ENCODE results near the gene MAGI1.
"Not testable (repeated sequence)": the region's sequence is repeated elsewhere in the genome, so short reads cannot be mapped to it uniquely, and the experiment has no call there.

MAGI1 gene

DNA sequence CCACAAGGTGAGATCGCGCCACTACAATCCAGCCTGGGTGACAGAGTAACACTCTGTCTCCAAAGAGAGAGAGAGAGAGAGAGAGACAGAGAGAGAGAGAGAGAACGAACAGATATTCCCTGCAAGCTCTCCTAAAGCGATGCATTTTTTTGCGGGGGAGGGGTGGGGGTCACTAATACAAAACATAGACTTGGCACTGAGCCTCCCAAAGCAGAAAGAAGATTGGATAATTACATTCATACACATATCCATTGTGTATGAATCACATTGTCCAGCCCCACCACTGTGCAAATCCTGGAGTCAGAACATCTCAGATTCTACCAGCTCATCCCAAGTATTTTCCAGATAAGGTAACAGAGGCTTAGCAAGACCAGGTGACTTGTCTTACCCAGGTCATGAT is 459.9 kb downstream of the MAGI1 start:
- DNase-seq: no peak

DNA sequence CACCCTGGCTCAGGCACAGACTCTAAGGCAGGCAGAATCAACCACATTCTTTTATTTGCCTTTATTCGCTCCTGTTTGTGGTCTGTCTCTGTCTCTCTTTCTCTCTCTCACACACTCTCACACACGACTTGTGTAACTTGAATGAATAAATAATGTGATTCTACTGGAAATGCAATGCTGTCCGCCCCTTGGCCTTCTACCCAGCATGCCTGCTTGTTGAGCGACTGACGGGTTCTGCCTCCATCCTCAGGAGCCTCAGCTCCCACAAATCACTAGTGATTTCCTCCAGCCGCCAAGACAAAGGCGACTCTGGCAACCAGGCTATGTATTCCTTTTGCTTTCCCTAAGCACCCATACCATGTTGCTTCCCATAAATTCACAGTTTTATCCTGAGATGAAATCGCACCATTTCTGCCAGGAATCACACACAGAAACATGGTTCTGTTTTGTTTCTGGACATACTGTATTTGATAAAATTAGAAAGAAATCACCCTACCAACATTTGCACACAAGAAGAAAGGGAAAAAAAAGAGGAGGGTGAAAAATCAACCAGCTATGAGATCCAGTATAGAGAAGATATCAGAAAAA is 460.8 kb downstream of the MAGI1 start:
- DNase-seq: no peak

DNA sequence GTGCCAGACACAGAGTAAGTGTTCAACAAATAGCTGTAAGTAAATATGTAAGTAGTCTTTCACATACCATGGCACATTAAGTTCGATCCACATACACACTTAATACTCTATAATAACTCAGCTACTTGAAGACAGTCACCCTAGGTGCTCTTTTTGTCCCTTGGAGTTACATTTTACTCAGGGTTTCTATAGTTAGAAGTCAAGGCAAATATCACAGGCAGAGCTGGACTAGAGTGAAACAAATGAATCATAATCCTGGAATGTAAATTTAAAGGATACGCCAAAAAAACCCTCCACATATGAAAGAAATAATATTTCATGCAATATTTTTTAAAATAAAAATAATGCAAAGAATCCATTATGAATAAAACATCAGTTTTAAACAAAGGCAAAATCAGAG is 461.8 kb downstream of the MAGI1 start:
- DNase-seq: no peak

DNA sequence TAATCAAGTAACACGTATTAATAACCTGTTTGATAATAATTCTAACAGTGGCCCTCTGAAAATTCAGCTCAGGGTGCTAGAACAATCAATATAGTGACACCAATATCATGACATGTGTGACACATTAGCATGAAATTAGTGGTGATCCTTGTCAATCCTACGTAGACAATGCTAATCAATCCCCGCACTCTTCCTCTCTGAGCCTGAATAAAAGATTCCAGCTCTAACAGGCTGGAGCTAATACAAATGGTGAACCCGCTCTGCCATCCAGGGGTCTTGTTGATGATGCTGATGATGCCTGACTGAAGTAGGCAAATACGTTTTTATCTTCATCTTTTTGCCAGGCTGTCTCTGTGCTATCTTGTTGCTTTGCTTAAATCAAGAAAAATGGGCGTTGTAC is 462.5 kb downstream of the MAGI1 start:
- no peak for DNase-seq

DNA sequence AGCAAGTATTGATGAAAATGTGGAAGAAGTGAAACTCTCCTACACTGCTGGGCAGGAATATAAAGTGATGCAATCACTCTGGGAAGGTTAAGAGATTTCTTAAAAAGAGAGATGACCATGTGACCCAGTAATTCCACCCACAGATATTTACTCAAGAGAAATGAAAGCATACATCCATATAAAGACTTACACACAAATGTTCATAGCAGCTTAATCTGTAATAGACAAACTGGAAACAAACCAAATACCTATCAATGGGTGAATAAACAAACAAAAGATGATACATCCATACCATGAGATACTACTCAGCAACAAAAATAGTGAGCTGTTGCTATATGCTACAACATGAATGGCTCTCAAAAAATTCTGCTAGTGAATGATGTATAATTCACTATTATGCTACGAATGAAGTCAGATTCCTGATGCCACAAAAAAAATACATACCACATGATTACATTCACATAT is 463.3 kb downstream of the MAGI1 start:
- DNase-seq: no peak

DNA sequence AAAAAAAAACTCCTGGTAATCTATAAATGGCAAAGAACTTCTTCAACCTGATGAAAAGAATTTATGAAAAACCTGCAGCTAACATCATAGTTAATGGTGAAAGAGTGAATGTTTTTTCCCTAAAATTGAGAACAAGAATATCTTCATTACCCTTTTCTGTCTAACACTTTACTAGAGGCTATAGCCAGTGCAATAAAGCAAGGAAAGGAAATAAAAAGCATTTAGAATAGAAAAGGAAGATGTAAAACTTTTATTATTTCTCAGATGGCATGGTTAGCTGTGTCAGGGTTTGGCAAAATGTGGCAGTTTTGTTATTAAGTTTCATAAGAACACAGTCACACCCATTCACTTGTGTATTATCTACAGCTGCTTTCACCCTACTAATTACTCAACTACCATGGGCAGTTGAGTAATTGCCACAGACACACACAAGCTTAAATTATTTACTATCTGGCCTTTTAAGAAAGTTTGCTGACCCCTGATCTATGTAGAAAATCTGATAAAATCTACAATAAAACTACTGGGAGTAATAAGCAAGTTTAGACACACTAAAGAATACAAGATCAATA is 465.1 kb downstream of the MAGI1 start:
- no peak for DNase-seq

DNA sequence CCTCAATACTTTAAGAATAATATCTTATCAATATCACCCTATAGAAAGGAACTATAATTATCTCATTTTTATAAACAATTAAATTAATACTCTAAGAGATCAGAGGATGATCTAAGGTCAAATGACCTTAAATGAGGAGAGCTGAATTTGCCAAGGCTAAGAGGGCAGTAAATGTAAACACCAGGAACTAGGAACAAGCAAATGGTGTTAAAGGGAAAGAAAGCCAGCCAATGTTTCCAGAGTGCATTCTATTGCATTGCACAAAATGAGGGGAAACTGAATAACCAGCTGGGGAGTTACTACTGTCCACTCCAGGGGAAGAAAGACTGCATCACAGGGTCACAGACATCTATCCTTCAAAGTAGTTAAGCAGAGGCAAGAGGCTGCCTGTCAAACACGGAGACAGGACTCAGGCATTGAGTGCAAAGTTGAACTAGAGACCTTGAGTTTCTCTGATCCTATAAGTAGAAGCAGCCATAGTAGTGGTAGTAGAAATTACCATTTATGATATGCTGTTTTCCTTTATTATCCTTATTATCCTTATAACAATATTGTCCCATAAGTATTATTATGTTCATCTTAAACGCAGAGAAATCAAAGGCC is 466.4 kb downstream of the MAGI1 start:
- no peak for DNase-seq

DNA sequence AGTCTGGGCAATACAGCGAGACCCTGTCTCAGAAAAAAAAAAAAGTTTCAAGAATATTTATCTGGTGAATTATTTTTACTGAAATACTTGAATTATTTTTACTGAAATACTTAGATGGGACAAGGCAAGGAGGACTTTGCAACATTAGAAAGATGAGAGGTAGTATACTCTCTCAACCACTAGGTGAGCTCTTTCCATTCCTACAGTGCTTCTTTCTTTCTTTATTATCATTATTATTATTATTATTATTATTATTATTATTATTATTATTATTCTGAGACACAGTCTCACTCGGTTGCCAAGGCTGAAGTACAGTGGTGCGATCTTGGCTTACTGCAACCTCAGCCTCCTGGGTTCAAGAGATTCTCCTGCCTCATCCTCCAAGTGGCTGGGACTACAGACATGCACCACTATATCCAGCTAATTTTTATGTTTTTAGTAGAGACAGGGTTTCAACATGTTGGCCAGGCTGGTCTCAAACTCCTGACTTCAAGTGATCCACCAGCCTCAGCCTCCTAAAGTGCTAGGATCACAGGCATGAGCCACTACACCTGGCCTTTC is 468.8 kb downstream of the MAGI1 start:
- no peak for DNase-seq

DNA sequence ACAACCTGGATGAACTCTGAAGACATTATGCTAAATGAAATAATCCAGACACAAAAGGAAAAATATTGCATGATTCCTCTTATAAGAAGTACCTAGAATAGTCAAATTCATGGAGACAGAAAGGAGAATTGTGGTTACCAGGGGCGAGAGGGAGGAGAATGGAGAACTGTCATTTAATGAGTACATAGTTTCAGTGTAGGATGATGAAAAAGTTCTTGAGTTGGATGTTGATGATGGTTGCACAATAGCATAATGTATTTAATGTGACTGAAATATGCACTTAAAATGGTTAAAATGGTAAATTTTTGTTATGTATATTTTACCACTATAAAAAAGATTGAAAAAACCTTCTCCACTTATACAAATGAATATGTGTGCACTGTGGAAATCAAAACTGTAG is 469.6 kb downstream of the MAGI1 start:
- no peak for DNase-seq

DNA sequence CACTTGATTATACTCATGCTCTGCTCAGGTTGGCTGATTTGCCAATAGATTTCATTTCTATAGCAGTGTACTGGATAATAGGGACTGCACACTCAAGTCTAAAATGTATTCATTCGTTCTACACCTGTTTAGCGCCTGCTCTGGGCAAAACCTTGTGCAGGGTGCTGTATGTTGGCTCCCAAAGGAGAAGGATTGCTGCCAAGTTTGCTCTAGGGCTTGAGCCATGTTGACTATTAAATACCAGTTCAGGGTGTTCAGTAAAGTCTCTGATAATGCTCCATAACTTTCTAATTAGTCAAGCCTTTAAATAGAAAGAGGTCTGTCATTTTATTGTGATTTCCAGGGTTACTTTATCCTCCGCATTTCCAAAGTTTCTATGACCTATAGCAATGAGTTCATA is 470.2 kb downstream of the MAGI1 start:
- no peak for DNase-seq

DNA sequence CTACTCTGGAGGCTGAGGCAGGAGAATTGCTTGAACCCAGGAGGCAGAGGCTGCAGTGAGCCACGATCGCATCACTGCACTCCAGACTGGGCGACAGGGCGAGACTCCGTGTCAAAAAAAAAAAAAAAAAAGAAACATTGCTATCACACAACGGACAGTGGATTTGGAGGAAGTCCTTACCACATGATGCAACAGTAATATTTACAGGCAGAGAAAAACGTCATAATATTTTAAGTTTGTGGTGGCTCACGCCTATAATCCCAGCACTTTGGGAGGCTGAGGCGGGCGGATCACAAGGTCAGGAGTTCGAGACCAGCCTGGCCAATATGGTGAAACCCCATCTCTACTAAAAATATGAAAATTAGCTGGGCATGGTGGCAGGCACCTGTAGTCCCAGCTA is 473.0 kb downstream of the MAGI1 start:
- not testable (repeated sequence) for DNase-seq

DNA sequence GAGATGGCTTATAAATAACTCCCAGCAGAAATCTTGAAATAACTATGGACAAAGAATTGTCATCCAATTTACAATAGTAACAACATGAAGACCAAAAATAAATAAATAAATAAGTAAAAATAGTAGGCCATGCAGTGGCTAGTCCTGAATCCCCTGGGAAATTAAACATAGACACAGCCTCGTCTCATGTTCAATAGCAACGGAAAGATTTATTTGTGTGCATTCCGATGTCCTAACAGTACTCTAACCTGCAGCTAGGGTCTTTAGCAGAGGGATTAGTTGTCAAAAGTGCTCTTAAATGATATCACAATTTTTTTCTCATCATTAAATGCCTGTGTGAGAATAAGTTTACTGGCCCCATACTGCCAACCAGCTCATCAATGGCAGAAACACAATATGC is 474.2 kb downstream of the MAGI1 start:
- DNase-seq: no peak

DNA sequence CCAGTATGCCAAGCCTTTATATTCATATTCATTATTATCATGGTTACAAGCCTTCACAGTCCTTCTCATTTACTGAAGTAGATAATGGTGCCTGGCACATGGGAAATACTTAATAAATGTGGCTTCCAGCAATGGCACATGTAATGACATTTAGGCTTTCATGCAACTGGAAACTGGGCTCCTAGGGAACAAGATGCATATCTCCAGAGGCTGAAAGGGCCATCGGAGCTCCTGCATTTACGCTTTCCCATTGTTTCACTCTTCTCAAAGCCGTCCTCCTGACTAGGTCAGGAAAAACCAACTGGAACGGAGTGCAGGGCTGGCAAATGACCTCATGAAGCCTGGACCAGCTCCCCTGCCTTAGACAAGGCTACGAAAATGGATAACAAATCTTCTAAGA is 474.9 kb downstream of the MAGI1 start:
- DNase-seq: no peak

DNA sequence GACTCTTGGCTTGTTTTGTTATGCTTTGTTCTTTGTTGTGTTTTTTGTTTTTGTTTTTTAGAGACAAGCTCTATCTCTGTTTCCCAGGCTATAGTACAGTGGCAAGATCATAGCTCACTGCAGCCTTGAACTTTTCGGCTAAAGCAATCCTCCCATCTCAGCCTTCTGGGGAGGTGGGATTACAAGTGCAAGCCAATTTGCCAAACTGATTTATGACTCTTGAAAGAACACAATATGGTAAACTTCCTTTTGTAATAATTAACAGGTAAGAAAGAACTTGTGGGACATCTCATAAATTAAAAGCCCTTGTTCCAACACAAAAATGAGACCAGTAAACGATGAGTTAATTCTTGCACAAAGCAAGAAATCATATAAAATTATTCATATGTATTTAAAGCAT is 476.3 kb downstream of the MAGI1 start:
- DNase-seq: no peak

DNA sequence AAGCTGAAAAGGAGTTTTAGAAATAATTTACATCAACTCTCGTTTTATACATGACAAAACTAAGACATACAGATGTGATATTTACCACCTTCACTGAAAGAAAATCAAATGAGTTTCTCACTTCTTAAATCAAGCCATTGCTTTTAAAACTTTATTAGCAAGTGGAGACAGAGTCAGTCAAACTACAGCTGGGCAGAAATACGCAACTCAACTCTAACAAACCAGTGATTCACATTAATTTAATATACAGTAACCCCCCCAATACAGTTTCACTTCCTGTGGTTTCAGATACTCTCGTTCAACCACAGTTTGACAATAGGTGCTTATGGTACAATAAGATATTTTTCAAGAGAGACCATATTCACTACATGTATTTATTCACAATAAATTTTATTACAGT is 477.1 kb downstream of the MAGI1 start:
- no peak for DNase-seq

DNA sequence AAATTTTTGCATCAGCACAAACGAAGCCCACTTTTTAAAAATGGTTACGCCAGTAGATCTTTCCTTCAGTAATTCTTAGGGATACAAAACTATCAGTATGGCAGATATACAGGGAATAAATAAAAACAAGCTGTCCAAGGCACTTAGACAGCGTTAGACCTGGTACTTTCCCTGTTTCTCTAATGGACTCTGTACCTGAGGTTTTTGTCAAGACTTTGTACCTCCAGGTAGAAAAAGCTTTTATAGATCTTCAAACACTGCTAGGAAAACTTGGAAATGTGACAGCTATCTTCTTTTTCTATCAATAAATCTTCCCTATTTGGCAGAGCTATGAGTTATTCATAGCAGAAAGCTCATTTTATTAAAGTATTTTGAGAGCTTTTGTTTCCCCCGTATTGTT is 477.8 kb downstream of the MAGI1 start:
- DNase-seq: no peak

DNA sequence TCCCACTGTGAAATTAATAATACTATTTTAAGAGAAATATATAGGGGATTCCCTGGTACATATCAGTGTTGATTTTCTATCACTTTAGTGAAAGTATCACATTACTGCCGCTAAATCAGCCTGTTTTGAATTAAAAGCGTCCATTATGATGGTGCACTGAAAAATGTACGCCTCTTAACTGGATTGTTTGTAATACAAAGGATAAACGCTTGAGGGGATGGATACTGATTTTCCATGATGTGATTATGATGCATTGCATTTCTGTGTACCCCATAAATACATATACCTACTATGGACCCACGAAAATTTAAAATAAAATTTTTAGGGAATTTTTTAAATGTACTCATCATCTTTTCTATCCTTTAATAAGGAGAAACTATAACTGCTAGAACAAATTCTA is 478.6 kb downstream of the MAGI1 start:
- no peak for DNase-seq

DNA sequence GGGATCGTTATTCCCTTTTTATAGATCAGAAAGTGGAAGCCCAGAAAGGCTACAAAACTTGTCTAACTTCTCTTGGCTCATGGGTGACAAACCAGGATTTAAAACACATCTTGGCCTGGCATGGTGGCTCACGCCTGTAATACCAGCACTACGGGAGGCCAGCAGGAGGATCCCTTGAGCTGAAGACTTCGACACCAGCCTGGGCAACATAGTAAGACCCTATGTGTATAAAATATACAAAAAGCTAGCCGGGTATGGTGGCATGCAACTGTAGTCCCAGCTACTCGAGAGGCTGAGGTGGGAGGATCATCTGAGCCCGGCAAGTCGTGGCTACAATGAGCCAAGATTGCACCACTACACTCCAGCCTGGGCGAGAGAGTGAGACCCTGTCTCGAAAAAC is 479.1 kb downstream of the MAGI1 start:
- no peak for DNase-seq

DNA sequence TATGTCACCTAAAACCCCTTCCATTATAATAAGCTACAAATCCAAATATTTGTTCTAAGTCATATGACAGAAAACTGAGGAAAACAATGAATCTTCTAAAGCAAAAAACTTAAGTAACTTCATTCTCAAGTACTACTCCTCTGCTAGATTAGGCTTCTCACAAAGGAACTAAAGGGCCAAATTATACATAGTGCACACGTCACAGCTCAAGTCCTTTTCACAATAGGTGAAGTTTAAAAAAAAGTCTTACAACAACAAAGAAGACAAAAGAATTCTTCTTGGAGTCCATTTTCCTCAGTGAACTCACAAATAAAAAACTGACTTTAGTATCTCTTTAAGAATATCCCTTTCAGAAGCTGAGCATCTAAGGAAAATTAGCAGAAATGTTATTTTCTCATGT is 479.9 kb downstream of the MAGI1 start:
- DNase-seq: no peak

DNA sequence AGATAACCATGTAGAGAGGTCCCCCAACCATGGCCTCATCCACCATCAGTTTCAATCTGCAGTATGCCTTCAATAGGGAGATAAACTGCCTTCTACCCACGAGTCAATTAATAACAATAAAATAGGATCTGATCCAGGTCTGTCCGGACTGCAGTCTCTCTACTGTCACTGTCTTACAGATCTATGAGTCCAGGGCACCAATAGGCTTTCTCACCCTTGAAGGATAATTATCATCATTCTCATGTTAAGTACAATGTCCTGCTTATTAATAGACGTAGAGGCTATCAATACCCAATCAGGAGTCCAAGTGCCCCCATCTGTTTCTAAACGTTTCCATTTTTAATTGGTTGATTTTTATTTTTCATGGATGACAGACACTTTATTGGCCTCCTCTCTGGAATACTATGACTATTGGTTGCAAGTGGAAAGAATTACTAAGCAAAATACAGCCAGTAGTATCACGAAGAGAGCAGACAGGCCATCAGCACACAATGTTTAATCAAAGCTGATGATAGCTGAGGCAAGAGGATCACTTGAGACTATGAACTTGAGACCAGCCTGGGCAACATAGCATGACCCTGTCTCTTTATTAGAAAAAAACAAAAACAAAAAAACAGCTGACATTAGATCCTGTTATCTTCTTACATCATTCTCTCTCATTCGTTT is 480.7 kb downstream of the MAGI1 start:
- DNase-seq: no peak

DNA sequence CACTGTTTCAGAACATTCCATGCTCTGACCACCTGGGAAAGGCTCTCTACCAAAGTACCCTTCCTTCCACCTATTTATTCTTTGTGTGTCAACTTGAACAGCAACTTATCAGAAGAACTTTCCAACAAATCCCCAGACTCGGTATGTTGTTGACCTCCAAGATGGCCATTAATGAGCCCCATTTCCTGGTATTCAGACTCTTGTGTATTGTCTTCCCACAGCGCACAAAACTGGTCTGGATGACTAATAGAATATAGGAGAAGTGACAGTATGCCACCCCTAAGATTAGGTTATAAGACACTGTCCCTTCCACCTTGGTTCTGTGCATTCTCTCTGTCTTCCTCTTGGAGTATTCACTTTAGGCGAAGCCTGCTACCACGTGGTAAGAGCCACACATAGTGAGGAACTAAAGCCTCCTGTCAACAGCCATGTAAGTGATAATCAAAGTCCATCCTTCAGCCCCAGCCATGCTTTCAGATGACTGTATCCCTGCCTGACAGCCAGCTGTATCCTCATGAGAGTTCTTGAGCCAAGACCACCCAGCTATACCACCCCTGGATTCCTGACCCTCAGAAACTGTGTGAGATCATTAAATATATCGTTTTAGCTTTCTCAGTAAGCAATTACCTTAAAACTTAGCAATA is 481.7 kb downstream of the MAGI1 start:
- DNase-seq: no peak

DNA sequence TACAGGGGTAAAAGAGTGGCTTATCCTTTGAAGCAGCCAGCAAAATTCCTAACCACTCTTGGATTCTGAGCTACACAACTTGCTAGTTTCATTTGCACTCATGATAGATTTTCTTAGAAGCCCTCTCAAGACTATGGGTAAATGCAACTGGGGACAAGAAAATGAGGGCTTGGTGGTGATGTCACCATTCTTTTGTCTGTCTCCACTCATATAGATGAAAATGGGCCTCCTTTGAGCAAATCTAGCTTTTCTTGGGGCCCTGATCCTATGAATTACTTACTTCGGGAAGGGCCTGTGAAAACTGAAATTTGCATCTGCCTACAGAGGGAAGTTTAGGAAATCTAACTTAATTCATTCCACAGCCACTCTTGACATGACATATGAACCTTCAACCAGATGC is 486.3 kb downstream of the MAGI1 start:
- DNase-seq: no peak

DNA sequence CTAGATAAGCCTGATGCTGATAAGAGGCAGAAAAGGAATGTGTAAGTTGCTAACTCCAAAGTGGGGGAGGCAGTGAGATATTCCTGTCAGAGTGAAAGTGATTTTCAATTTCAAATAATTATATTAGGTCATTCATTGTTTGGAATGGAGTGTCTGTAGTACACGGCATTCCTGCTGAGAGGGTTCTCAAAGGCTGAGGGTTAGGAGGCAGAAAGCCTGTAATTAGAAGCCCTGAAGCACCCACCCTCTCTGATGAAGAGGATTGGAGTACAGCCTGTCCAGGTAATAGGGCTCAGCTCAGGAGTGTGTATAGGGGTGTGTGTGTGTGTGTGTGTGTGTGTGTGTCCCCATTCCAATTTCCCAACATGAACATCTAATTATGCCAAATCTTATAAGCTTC is 486.8 kb downstream of the MAGI1 start:
- DNase-seq: no peak

DNA sequence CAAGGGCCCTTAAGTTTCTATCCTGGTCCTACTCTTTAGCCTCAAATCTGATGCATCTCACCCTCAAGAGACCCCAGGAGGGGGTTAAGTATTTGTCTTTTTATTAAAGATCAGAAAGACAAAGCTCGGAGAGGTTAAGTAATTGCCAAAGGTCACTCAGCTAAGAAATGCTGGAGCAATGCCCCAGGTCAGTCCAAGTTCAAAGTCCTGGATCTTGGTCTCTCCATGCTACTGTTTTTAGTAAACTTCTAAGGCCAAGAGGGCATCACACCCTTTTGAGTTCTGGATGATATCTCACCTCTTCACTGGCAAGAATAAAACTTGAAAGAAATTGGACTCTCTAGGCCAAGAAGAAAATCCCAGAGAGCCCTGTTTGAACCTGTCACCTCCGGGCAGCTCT is 488.6 kb downstream of the MAGI1 start:
- DNase-seq: no peak
